HG03159 (cell line): ENCODE measurements around the gene B3GAT2.
"Not testable (repeated sequence)": the region's sequence is repeated elsewhere in the genome, so short reads cannot be mapped to it uniquely, and the experiment has no call there.

Experiments used
- ATAC-seq: cut with Tn5 transposase; IDR thresholded peaks from one replicate; pipeline ENCODE4 v1.9.1; 2021; ENCODE audit warnings: mild to moderate bottlenecking, moderate library complexity; ENCODE audit not compliant: unreplicated experiment

B3GAT2 gene

GRCh38 chr6:70956451-70957283 lies at the start of gene B3GAT2:
Gene B3GAT2, minus strand, starts transcription at chr6:70957060. Its CDS starts 631 bp downstream, at chr6:70956429.
- peak; percentile 5 for ATAC-seq

DNA sequence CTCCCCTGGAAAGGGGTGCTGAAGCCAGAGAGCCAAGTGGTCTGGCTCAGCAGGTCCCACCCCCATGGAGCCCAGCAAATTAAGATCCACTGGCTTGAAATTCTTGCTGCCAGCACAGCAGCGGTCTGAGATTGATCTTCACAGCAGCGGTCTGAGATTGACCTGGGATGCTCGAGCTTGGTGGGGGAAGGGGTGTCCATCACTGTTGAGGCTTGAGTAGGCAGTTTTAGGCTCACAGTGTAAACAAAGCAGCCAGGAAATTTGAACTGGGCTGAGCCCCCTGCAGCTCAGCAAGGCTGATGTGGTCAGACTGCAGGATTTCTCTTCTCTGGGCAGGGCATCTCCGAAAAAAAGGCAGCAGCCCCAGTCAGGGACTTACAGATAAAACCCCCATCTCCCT lies 41.3 kb upstream of the B3GAT2 start:
- ATAC-seq = no peak

DNA sequence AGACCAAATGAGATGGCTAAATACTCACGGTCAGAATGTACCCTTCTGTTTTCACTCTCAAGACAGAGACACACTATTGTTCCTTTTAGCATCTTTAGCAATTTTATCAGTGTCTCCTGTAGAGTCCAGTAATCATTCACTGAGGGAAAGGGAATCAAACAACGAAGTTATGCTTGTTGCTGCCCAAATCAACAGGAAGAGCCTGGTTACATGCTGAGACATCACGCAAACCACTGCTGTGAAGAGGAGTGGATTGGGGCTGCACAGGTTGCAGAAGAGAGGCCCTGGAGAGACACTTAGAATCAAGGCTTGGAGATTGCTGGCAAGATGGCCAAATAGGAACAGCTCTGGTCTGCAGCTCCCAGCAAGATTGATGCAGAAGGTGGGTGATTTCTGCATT lies 40.5 kb upstream of the B3GAT2 start:
- ATAC-seq = no peak

GRCh38 chr6:70996106-70996505 lies 39.2 kb upstream of the B3GAT2 start:
- no peak for ATAC-seq

- ATAC-seq = no peak
Measured at GRCh38 chr6:70995411-70995810, 38.6 kb upstream of the B3GAT2 start.

GRCh38 chr6:70991253-70991652 lies 34.4 kb upstream of the B3GAT2 start:
- ATAC-seq = no peak

- no peak for ATAC-seq
Measured at GRCh38 chr6:70985156-70985555, 28.3 kb upstream of the B3GAT2 start.

DNA sequence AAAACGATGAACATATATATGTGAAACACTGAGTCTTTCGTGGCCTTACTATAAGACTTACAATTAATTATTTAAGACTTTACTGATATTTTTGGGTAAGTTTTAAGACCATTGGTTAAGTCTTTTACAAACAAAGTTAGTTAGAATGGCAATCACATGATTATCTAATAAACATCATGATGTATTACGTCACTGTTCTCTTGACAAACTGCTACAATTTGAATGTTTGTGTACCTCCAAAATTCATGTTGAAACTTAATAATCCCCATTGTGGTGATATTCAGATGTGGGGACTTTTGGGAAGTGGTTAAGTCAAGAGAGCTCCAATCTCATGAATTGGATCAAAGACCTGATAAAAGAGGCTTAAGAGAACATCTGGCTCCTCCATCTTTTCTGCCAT lies 25.9 kb upstream of the B3GAT2 start:
- no peak for ATAC-seq

DNA sequence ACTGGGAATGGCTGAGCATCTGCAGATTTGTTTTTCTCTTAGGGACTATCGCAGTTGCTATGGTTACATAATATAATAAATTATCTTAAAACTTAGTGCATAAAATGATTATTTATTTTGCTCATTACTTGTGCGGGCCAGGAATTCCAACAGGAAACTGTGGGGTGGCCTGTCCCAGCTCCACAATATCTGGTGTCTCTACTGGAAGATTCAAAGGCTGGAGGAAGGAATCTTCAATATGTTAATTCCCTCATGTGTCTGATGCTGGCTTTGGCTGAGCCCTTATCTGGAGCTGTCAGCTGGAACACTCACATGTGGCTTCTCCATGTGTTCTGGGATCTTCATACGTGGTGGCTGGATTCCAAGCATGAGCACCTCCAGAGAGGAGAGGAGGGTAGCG lies 23.9 kb upstream of the B3GAT2 start:
- ATAC-seq = no peak

DNA sequence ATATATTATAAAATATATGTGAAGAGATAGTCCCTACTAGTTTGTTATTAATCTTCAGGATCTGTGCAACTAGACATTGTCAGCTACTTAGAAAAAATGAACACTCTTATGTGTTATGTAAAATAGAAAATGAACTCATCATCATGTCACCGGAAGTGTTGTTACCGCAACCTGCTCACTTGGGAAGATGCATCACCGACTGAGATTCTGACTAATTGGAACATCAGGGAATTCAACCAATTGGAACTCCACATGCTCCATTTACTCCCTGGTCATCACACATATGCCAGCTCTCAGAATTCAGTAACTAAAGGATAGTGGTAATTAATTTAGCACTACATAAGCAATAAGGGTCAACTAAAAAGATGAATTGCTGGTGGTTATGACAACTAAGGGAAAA lies 16.7 kb upstream of the B3GAT2 start:
- ATAC-seq = no peak

- ATAC-seq = no peak
Measured at GRCh38 chr6:70967049-70967448, 10.2 kb upstream of the B3GAT2 start.

- no peak for ATAC-seq
Measured at GRCh38 chr6:70957284-70957617, 391 bp upstream of the B3GAT2 start.

DNA sequence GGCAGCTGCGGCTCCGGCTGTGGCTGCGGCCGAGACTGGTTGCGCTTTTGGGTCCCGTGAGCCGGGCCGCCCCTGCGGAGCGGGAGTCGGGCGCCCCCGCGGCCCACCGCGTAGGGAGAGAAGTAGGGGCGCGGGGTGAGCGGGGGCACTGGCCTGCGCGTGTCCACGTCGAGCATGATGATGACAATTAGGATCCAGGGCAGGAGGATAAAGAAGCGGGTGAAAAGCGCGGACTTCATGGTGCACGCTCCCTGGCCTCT lies 739 bp downstream of the B3GAT2 start:
- ATAC-seq = no peak

GRCh38 chr6:70955441-70956190 lies 1.2 kb downstream of the B3GAT2 start:
- ATAC-seq = peak; percentile 96

DNA sequence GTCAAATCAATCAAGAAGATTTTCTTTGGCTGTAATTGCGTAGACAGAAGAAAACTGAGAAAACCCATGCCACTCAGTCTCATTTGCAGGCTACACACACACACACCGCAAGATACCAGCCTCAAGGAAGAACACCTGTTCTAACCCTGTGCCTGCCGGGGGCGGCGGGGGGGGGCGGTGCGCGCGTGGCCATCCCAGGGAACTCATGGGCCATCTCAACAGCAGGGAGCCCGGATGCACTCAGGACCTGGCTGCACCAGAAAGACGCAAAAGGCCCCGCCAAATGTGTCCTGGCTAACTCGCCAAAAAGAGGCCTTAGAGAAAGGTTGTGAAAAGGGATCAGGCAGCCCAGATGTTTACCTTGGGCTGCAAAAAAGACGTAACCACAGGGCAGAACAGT lies 2.1 kb downstream of the B3GAT2 start:
- no peak for ATAC-seq

DNA sequence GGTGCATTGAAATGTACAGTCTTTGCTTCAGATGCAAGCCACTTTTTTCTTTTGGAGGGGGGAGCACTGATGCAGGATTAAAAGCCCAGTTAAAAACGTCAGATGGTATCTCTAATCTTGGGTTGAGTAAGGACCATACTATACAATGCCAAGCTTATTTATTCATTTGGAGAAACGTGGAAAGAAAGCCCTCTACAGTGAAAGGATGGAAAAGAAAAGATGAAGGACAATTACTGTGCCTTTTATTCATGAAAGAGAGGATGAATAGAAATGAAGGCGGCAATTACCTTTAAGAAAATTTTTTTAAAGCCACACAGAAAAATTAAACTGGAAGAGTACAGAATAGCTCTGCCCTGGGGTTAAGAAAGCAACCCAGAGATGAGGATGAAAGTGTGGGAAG lies 2.7 kb downstream of the B3GAT2 start:
- no peak for ATAC-seq

DNA sequence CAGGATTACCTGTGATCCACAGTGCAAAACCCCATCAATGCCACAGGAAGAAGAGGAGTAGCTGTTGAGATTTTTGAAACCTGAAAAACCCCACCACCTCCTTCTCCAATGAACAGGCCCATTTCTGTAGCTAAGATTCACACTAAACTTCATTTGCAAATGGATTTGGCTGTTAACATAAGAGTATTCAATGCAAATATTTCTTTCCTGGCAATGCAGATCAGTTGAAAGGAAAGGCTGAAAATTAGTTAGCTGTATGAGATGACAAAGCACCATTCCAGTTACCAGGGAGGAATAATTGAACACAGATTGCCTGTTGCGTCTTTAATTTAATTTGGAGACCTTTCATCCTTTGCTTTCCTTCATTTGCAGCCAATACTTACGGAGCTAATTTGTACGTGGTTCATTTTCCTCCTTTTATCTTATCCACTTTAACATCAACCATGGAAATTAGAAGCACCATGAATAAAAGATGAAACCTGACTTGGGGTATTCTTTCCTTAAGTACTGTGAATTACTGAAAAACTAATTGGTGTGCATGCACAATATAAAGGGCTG lies 4.2 kb downstream of the B3GAT2 start:
- no peak for ATAC-seq

DNA sequence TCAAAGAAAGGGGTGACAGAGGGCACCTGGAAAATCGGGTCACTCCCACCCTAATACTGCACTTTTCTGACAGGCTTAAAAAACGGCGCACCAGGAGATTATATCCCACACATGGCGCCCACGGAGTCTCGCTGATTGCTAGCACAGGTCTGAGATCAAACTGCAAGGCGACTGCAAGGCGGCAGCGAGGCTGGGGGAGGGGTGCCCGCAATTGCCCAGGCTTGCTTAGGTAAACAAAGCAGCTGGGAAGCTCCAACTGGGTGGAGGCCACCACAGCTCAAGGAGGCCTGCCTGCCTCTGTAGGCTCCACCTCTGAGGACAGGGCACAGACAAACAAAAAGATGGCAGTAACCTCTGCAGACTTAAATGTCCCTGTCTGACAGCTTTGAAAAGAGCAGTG lies 12.5 kb downstream of the B3GAT2 start:
- not testable (repeated sequence) for ATAC-seq

- ATAC-seq = no peak
Measured at GRCh38 chr6:70933853-70934252, 23.0 kb downstream of the B3GAT2 start.

- ATAC-seq = no peak
Measured at GRCh38 chr6:70905742-70906141, 51.1 kb downstream of the B3GAT2 start.

GRCh38 chr6:70903665-70904452 lies 53.0 kb downstream of the B3GAT2 start:
- no peak for ATAC-seq

- ATAC-seq = no peak
Measured at GRCh38 chr6:70901324-70901723, 55.5 kb downstream of the B3GAT2 start.
